ENCODE results near the gene ELP4.

Gene ELP4

DNA sequence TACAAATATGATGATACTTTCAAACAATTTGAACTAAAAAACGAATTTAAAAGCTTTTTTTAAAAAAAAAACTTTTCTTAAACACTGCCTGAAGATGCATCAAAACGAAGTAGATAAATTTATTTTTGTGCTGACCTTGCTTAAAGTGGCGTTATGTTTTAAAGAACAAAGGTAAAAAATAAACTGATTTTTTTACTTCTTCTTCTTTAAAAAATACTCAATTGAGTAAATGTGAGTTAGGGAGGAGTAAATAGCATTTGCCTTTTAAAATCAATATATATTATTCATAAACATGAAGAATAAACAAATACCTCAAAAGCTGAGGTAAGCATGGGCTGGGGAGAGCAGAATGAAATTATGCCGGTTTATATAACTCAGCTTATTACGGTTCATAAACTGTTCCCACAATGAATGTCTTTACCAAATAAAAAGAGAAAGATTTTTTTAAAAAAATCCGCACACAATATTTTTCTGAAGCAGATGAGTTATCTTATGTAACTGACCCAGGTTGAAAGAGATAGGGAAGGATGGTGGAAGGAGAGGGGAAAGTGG is 292.5 kb downstream of the ELP4 start:
- no peaks in the 10 kb centered on the region for H3K4me1 ChIP-seq (ENCODE audit: low read depth, poor library complexity, severe bottlenecking)
- no peak overlapping the region for H3K4me2 ChIP-seq
- H3K27me3 ChIP-seq (ENCODE audit: insufficient read depth, low read depth): no peaks in the 10 kb centered on the region
- no peak overlapping the region for H3K9ac ChIP-seq
- TF ChIP-seq, protein P1, sequence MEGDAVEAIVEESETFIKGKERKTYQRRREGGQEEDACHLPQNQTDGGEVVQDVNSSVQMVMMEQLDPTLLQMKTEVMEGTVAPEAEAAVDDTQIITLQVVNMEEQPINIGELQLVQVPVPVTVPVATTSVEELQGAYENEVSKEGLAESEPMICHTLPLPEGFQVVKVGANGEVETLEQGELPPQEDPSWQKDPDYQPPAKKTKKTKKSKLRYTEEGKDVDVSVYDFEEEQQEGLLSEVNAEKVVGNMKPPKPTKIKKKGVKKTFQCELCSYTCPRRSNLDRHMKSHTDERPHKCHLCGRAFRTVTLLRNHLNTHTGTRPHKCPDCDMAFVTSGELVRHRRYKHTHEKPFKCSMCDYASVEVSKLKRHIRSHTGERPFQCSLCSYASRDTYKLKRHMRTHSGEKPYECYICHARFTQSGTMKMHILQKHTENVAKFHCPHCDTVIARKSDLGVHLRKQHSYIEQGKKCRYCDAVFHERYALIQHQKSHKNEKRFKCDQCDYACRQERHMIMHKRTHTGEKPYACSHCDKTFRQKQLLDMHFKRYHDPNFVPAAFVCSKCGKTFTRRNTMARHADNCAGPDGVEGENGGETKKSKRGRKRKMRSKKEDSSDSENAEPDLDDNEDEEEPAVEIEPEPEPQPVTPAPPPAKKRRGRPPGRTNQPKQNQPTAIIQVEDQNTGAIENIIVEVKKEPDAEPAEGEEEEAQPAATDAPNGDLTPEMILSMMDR (conservative IDR thresholded peaks at IDR 0.05; ENCODE audit: low read depth, low read length): no peak
- no peaks in the 10 kb centered on the region for H3K79me2 ChIP-seq (ENCODE audit: insufficient read depth, low read depth)
- H3K36me3 ChIP-seq (ENCODE audit: insufficient read depth): no peaks in the 10 kb centered on the region
- H4K20me1 ChIP-seq (ENCODE audit: insufficient read depth): no peaks in the 10 kb centered on the region
- H3K4me3 ChIP-seq (IDR thresholded peaks at IDR 0.05; ENCODE audit: insufficient read depth, low read depth, low read length): no peak overlapping the region
- no peak overlapping the region for H2AFZ ChIP-seq (ENCODE audit: low read depth)
- no peak overlapping the region for H3K27ac ChIP-seq

DNA sequence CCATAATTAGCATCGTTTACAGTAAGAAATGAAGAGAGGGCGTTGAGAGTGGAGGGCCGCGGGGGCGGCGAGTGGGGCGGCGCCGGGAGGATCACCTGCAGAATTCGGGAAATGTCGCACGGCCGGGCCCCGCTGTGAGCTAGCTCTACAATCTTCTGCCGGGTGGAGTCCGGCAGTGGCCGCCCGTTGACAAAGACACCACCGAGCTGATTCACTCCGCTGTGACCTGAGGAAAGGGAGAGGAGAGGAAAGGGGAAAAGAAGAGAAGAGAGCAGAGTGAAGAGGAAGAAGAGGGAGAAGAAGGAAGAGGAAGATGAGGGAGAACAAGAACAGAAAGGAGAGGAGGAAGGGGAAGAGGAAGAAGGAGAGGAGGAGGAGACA is 293.0 kb downstream of the ELP4 start:
- TF ChIP-seq, protein P1 (conservative IDR thresholded peaks at IDR 0.05; ENCODE audit: low read depth, low read length): no peak
- H3K27me3 ChIP-seq (ENCODE audit: insufficient read depth, low read depth): no peaks in the 10 kb centered on the region

DNA sequence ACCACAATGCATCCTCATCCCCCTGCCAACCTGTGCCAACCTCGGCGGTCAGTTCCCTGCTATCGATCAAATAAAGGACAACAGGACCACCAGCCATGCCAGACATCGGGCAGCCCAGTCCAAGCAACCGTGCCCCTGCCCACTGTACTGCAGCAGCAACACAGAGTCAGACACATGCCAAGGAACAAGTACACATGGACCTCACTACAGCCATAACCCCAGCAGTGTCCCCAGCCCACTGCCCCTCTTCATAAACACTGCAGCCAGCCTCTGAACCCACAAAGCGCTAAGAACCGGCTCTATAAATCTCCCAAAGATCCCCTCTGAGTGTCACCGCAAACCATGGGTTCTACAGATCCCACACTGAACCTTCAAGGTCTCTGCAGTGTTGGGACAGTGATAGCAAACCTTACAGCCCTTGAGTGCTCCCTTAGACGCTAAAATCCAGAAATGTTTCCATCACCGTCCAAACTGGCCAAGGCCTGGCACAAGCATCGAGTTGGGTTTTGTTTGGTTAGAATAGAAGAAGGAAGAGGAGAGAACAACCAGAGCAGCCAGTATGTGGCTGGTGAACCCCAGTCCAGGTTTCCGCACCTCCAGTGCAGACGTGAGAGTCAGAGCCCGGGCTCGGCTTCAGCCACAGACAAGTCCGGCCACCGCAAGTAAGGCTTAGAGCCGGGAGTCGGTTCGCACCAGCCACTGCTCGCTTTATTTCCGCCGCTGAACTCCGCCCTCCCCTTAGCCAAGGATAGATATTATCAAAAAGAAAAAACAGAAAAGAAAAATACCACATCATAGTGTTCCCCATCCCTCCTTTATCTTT is 293.6 kb downstream of the ELP4 start:
- H2AFZ ChIP-seq (ENCODE audit: low read depth): no peak overlapping the region
- H3K4me2 ChIP-seq: no peak overlapping the region
- no peak overlapping the region for H3K27ac ChIP-seq
- TF ChIP-seq, protein P1 (conservative IDR thresholded peaks at IDR 0.05; ENCODE audit: low read depth, low read length): no peak
- H3K27me3 ChIP-seq (ENCODE audit: insufficient read depth, low read depth): no peaks in the 10 kb centered on the region
- H3K4me1 ChIP-seq (ENCODE audit: low read depth, poor library complexity, severe bottlenecking): no peaks in the 10 kb centered on the region
- H3K4me3 ChIP-seq (IDR thresholded peaks at IDR 0.05; ENCODE audit: insufficient read depth, low read depth, low read length): no peak overlapping the region
- H3K9ac ChIP-seq: no peak overlapping the region
- no peaks in the 10 kb centered on the region for H4K20me1 ChIP-seq (ENCODE audit: insufficient read depth)
- H3K79me2 ChIP-seq (ENCODE audit: insufficient read depth, low read depth): no peaks in the 10 kb centered on the region
- no peaks in the 10 kb centered on the region for H3K36me3 ChIP-seq (ENCODE audit: insufficient read depth)

More for the DNA sequence above, 293.0 kb downstream of the ELP4 start:
- Histone ChIP-seq H3K4me2 (no peak overlapping the region), H3K79me2 (ENCODE audit: insufficient read depth, low read depth) (no peaks in the 10 kb centered on the region), H3K4me1 (ENCODE audit: low read depth, poor library complexity, severe bottlenecking) (no peaks in the 10 kb centered on the region), H3K9ac (no peak overlapping the region), H3K36me3 (ENCODE audit: insufficient read depth) (no peaks in the 10 kb centered on the region), H3K27ac (no peak overlapping the region), H4K20me1 (ENCODE audit: insufficient read depth) (no peaks in the 10 kb centered on the region), H2AFZ (ENCODE audit: low read depth) (no peak overlapping the region), H3K4me3 (IDR thresholded peaks at IDR 0.05; ENCODE audit: insufficient read depth, low read depth, low read length) (no peak overlapping the region)

DNA sequence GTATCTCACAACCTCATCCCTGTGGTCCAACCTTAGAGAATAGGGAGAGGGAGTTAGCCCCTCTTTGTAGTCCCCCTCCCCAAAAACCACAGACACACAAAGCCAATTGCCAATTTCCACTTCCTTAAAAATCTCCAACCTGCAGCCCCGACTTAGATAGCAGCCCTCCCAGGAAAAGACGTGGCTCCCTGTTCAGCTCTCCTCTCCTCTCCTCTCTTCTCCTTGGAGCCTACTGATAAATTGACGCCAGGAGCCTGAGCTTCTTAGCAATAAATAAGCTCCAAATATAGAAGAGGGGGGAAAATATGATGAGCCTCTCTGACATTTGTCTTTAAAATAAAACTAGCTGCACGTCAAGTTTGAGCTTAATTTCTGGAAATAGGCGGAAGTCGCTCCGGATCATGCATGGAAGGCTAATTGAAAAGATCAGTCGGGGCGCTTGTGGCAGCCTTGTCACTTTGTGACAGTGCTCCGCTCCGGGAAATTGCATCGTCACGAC is 294.3 kb downstream of the ELP4 start:
- Histone ChIP-seq H2AFZ (ENCODE audit: low read depth) (no peak overlapping the region), H3K36me3 (ENCODE audit: insufficient read depth) (no peaks in the 10 kb centered on the region), H4K20me1 (ENCODE audit: insufficient read depth) (no peaks in the 10 kb centered on the region), H3K9ac (no peak overlapping the region), H3K4me1 (ENCODE audit: low read depth, poor library complexity, severe bottlenecking) (no peaks in the 10 kb centered on the region), H3K4me2 (no peak overlapping the region), H3K27ac (no peak overlapping the region), H3K4me3 (IDR thresholded peaks at IDR 0.05; ENCODE audit: insufficient read depth, low read depth, low read length) (no peak overlapping the region), H3K27me3 (ENCODE audit: insufficient read depth, low read depth) (no peaks in the 10 kb centered on the region), H3K79me2 (ENCODE audit: insufficient read depth, low read depth) (no peaks in the 10 kb centered on the region)
- TF ChIP-seq, protein P1 (conservative IDR thresholded peaks at IDR 0.05; ENCODE audit: low read depth, low read length): no peak

All from KMS-11 (cell line).